HepG2 (cell line): ENCODE data around the gene CEP131. TPM values are rescaled to one million over a fixed set of nuclear protein-coding genes. Genes with fewer than 3 reads are reported as not detected.

Experiments
- NR2F1 ChIP-seq, 2 experiments: fragments of 450-650 bp in 1 of 2; formaldehyde crosslinking in 1 of 2; IDR thresholded peaks; 2 replicates each; pipeline versions ENCODE4 v1.5.0 to v1.6.1; 2016 to 2020; ENCODE audit warnings: mild to moderate bottlenecking in 1 of 2, missing compliant biosample characterization in 1 of 2, missing genetic modification reagents in 1 of 2, moderate library complexity in 1 of 2
- NRL ChIP-seq: sonication (generic); formaldehyde crosslinking; IDR thresholded peaks from 2 replicates; pipeline ENCODE4 v1.5.0; 2020; ENCODE audit warnings: missing genetic modification reagents, mild to moderate bottlenecking, moderate library complexity, borderline replicate concordance
- ZC3H4 ChIP-seq: sonication (generic); formaldehyde crosslinking; IDR thresholded peaks from 2 replicates; pipeline ENCODE4 v1.4.0; 2020; ENCODE audit warnings: missing genetic modification reagents, borderline replicate concordance
- ZFP36L1 ChIP-seq: sonication (generic); formaldehyde crosslinking; IDR thresholded peaks from 2 replicates; pipeline ENCODE4 v1.8.0; 2022; ENCODE audit warnings: mild to moderate bottlenecking, missing genetic modification reagents, moderate library complexity
- ZNF263 ChIP-seq: sonication (generic); formaldehyde crosslinking; IDR thresholded peaks from 2 replicates; pipeline ENCODE4 v1.4.0; 2020; ENCODE audit warnings: missing genetic modification reagents
- ZNF552 ChIP-seq: sonication (generic); formaldehyde crosslinking; IDR thresholded peaks from 2 replicates; pipeline ENCODE4 v1.9.0; 2022; ENCODE audit warnings: missing genetic modification reagents, mild to moderate bottlenecking, borderline replicate concordance
- ZNF776 ChIP-seq: sonication (generic); formaldehyde crosslinking; IDR thresholded peaks from 2 replicates; pipeline ENCODE4 v1.4.0; 2020; ENCODE audit warnings: mild to moderate bottlenecking, missing genetic modification reagents
- ZNF883 ChIP-seq: sonication (generic); formaldehyde crosslinking; IDR thresholded peaks from 2 replicates; pipeline ENCODE4 v1.5.1; 2020; ENCODE audit warnings: mild to moderate bottlenecking, missing genetic modification reagents; ENCODE audit errors: not compliant biosample characterization
- polyA plus RNA-seq, 8 experiments: library from polyadenylated mRNA; depleted of rRNA in 3 of 8; stranded (reverse) in 7 of 8; unstranded in 1 of 8; fragments of >200 nt; fragmentation: Illumina TruSeq in 4 of 8; extraction: Trizol in 4 of 8; gene quantifications; 2 replicates each; pipeline versions ENCODE4 v1.2.1 to v1.2.3, GENCODE V29; 2011 to 2016; ENCODE audit warnings: low read depth in 4 of 8, missing spikeins in 1 of 8, mixed read lengths in 1 of 8; ENCODE audit not compliant: insufficient read depth in 1 of 8
- total RNA-seq, 5 experiments: library from RNA; depleted of rRNA; stranded (reverse); fragments of >200 nt; fragmentation: Illumina TruSeq; extraction: Trizol; gene quantifications; 2 replicates each; pipeline ENCODE4 v1.2.3, GENCODE V29; 2016; ENCODE audit warnings: low read depth in 1 of 5
- TF ChIP-seq, protein P1 (sequence below): sonication (generic); formaldehyde crosslinking; IDR thresholded peaks from 2 replicates; pipeline ENCODE4 v1.4.0; 2020; ENCODE audit warnings: missing genetic modification reagents, borderline replicate concordance
- TF ChIP-seq, protein P2 (sequence below): sonication (generic); formaldehyde crosslinking; IDR thresholded peaks from 2 replicates; pipeline ENCODE4 v1.4.0; 2020; ENCODE audit warnings: missing genetic modification reagents
- TF ChIP-seq, protein P3 (sequence below): sonication (generic); formaldehyde crosslinking; IDR thresholded peaks from 2 replicates; pipeline ENCODE4 v1.5.0; 2020; ENCODE audit warnings: mild to moderate bottlenecking, missing genetic modification reagents, borderline replicate concordance
- TF ChIP-seq, protein P4 (sequence below): sonication (generic); formaldehyde crosslinking; IDR thresholded peaks from 2 replicates; pipeline ENCODE4 v1.4.0; 2020; ENCODE audit warnings: missing genetic modification reagents, borderline replicate concordance

Gene CEP131
- total and polyA plus RNA-seq, 2 of the 13 experiments (the other 11 are each of a cell fraction or from before 2014, with no cell fraction given), result 5.0 to 16.8 TPM

DNA sequence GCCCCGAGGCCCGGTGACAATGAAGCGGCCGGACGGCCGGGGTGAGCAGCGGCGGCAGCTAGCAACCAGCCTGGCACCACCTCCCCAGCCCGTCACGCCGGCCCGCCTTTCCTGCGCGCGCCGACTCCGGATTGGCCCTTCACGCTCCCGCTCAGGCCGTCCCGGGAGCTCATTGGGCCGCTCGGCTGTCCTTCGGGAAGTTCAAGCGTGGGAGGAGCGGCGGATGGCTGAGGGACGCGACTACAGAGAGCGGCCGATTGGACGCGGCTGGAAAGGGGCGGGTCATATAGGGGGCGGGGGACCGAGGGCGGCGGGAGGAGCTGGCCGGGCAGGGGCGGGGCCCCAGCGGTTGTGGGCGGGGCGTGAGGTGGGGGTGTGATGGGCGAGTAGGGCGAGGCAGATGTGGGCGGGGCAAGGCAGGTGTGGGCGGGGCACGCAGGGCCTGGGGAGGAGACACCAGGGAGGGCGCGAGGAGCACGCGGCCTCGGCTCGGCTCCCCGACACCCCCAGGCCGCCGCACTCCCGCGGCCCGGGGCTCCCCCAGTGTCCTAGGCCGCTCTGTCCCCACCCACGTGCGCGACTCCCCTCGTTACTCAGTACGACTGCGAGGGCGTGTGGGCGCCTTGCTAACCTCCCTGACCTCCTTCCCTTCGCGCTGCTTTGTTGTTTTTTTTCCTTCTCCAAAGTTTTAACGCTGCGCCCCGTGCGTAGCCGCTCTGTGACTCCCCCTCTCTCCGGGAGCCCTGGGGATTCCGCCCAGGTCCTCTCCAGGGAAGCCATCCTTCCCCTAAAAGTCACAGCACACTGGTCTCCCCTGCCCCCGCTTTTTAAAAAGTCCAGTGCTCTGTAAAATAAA lies at the start of gene CEP131 (continued):
- TF ChIP-seq, protein P1, sequence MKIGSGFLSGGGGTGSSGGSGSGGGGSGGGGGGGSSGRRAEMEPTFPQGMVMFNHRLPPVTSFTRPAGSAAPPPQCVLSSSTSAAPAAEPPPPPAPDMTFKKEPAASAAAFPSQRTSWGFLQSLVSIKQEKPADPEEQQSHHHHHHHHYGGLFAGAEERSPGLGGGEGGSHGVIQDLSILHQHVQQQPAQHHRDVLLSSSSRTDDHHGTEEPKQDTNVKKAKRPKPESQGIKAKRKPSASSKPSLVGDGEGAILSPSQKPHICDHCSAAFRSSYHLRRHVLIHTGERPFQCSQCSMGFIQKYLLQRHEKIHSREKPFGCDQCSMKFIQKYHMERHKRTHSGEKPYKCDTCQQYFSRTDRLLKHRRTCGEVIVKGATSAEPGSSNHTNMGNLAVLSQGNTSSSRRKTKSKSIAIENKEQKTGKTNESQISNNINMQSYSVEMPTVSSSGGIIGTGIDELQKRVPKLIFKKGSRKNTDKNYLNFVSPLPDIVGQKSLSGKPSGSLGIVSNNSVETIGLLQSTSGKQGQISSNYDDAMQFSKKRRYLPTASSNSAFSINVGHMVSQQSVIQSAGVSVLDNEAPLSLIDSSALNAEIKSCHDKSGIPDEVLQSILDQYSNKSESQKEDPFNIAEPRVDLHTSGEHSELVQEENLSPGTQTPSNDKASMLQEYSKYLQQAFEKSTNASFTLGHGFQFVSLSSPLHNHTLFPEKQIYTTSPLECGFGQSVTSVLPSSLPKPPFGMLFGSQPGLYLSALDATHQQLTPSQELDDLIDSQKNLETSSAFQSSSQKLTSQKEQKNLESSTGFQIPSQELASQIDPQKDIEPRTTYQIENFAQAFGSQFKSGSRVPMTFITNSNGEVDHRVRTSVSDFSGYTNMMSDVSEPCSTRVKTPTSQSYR (CRISPR knock-in tag), result peak; percentile 15; the same call in 1 of the 2 replicates
- TF ChIP-seq ZNF552 (peak; percentile 95), ZNF263 (CRISPR knock-in tag) (peak; percentile 28; the same call in 1 of the 2 replicates), ZNF776 (CRISPR knock-in tag) (peak; percentile 77; the same call in 1 of the 2 replicates), NR2F1 (CRISPR knock-in tag; IDR thresholded peaks at IDR 0.05) (peak; percentile 29 to 64; a peak in 2 of 4 replicates), ZC3H4 (CRISPR knock-in tag) (0 out of 2 replicates have a peak, but pooled peaks have one; percentile 27), NRL (peak; percentile 62), ZFP36L1 (CRISPR knock-in tag) (no peak), ZNF883 (peak; percentile 19)
- TF ChIP-seq, protein P2, sequence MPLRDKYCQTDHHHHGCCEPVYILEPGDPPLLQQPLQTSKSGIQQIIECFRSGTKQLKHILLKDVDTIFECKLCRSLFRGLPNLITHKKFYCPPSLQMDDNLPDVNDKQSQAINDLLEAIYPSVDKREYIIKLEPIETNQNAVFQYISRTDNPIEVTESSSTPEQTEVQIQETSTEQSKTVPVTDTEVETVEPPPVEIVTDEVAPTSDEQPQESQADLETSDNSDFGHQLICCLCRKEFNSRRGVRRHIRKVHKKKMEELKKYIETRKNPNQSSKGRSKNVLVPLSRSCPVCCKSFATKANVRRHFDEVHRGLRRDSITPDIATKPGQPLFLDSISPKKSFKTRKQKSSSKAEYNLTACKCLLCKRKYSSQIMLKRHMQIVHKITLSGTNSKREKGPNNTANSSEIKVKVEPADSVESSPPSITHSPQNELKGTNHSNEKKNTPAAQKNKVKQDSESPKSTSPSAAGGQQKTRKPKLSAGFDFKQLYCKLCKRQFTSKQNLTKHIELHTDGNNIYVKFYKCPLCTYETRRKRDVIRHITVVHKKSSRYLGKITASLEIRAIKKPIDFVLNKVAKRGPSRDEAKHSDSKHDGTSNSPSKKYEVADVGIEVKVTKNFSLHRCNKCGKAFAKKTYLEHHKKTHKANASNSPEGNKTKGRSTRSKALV (CRISPR knock-in tag), result peak; percentile 79
- TF ChIP-seq, protein P3, sequence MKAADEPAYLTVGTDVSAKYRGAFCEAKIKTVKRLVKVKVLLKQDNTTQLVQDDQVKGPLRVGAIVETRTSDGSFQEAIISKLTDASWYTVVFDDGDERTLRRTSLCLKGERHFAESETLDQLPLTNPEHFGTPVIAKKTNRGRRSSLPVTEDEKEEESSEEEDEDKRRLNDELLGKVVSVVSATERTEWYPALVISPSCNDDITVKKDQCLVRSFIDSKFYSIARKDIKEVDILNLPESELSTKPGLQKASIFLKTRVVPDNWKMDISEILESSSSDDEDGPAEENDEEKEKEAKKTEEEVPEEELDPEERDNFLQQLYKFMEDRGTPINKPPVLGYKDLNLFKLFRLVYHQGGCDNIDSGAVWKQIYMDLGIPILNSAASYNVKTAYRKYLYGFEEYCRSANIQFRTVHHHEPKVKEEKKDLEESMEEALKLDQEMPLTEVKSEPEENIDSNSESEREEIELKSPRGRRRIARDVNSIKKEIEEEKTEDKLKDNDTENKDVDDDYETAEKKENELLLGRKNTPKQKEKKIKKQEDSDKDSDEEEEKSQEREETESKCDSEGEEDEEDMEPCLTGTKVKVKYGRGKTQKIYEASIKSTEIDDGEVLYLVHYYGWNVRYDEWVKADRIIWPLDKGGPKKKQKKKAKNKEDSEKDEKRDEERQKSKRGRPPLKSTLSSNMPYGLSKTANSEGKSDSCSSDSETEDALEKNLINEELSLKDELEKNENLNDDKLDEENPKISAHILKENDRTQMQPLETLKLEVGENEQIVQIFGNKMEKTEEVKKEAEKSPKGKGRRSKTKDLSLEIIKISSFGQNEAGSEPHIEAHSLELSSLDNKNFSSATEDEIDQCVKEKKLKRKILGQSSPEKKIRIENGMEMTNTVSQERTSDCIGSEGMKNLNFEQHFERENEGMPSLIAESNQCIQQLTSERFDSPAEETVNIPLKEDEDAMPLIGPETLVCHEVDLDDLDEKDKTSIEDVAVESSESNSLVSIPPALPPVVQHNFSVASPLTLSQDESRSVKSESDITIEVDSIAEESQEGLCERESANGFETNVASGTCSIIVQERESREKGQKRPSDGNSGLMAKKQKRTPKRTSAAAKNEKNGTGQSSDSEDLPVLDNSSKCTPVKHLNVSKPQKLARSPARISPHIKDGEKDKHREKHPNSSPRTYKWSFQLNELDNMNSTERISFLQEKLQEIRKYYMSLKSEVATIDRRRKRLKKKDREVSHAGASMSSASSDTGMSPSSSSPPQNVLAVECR (CRISPR knock-in tag), result peak; percentile 80; the same call in 1 of the 2 replicates
- TF ChIP-seq, protein P4, sequence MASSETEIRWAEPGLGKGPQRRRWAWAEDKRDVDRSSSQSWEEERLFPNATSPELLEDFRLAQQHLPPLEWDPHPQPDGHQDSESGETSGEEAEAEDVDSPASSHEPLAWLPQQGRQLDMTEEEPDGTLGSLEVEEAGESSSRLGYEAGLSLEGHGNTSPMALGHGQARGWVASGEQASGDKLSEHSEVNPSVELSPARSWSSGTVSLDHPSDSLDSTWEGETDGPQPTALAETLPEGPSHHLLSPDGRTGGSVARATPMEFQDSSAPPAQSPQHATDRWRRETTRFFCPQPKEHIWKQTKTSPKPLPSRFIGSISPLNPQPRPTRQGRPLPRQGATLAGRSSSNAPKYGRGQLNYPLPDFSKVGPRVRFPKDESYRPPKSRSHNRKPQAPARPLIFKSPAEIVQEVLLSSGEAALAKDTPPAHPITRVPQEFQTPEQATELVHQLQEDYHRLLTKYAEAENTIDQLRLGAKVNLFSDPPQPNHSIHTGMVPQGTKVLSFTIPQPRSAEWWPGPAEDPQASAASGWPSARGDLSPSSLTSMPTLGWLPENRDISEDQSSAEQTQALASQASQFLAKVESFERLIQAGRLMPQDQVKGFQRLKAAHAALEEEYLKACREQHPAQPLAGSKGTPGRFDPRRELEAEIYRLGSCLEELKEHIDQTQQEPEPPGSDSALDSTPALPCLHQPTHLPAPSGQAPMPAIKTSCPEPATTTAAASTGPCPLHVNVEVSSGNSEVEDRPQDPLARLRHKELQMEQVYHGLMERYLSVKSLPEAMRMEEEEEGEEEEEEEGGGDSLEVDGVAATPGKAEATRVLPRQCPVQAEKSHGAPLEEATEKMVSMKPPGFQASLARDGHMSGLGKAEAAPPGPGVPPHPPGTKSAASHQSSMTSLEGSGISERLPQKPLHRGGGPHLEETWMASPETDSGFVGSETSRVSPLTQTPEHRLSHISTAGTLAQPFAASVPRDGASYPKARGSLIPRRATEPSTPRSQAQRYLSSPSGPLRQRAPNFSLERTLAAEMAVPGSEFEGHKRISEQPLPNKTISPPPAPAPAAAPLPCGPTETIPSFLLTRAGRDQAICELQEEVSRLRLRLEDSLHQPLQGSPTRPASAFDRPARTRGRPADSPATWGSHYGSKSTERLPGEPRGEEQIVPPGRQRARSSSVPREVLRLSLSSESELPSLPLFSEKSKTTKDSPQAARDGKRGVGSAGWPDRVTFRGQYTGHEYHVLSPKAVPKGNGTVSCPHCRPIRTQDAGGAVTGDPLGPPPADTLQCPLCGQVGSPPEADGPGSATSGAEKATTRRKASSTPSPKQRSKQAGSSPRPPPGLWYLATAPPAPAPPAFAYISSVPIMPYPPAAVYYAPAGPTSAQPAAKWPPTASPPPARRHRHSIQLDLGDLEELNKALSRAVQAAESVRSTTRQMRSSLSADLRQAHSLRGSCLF, result no peak
